LNCaP clone FGC (cell line): Measurements from ENCODE around the gene EBF4.

Experiments
- DNase-seq: peaks from one replicate; pipeline ENCODE4 v3.0.0-alpha.2; 2011; ENCODE audit warnings: low read depth
- H3K4me3 ChIP-seq: 2 replicates; pipeline ENCODE4 v1.5.1; 2011; ENCODE audit warnings: mild to moderate bottlenecking, low read depth, low read length, control low read depth
- TF ChIP-seq, protein P1 (sequence below): IDR thresholded peaks from 2 replicates; pipeline ENCODE4 v1.5.1; 2012; ENCODE audit warnings: mild to moderate bottlenecking; ENCODE audit not compliant: control insufficient read depth, insufficient read depth; ENCODE audit errors: extremely low read depth

The EBF4 gene

DNA sequence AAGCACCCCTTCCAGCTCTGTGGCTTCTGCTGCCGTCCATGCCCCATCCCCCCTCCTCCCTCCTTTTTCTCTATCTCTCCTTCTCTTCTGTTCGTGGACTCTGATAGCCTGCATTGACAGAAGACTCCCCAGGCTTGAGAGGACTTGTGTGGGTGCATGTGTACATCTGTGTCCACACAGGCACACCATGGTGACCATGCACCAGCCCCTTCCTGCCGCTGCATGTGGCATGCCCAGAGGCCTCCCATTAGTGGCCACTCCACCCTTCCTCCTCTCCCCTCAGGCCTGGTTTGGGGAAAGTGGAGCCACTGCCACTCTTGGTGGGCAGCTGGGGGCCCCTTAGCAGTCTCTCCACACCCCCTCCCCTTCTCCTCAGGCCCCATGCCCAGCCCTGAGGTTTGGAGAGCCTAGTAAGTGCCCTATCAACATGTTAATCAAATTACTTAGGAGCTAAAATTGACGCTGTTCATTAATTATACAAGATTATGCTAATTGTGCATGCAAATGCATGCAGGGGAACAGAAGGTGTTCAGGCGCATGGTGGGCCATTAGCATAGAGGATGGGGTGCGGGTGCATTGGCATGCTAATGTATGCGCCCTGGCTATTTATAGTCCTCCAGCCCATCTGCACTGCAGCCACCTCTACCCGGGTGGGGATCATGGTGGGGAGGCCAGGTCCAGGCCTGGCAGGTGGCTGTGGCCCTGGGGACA lies 45.9 kb downstream of the EBF4 start:
- no peak for DNase-seq
- H3K4me3 ChIP-seq = no peak overlapping the region
- TF ChIP-seq, protein P1, sequence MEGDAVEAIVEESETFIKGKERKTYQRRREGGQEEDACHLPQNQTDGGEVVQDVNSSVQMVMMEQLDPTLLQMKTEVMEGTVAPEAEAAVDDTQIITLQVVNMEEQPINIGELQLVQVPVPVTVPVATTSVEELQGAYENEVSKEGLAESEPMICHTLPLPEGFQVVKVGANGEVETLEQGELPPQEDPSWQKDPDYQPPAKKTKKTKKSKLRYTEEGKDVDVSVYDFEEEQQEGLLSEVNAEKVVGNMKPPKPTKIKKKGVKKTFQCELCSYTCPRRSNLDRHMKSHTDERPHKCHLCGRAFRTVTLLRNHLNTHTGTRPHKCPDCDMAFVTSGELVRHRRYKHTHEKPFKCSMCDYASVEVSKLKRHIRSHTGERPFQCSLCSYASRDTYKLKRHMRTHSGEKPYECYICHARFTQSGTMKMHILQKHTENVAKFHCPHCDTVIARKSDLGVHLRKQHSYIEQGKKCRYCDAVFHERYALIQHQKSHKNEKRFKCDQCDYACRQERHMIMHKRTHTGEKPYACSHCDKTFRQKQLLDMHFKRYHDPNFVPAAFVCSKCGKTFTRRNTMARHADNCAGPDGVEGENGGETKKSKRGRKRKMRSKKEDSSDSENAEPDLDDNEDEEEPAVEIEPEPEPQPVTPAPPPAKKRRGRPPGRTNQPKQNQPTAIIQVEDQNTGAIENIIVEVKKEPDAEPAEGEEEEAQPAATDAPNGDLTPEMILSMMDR = no peak

DNA sequence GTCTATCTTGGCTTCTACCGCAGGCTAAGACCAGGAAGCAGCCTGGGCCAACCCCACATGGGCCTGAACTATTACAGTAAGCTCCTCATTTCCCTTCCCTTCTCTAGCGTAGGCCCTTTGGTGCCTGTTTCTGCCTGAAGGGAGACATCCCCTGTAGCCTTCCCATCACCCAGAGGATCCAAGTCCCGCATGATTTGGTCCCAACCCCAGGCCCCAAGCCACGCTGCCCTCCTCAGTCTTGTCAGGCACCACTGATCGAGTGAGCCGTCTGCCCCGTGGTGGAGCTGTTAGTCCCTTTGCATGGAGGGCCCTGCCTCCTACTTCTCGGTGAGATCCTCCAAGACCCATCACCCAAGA lies 46.4 kb downstream of the EBF4 start:
- TF ChIP-seq, protein P1 = no peak
- no peak for DNase-seq

DNA sequence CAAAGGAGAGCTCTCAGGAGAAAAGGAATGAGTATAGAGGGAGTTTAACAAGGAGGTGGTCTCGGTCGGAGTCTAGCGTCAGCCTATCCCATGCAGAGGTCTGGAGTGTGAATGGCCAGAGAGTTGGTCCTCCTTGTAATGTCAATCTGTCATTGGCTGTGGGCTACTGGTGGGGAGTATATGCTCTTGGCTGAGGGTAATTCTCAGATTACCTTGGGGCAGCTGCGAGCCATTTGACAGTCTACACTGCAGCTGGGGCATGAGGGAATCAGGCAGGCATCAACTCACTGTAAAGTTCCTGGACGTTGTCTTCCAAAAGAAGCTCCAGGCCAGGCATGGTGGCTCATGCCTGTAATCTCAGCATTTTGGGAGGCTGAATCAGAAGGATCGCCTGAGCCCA lies 48.1 kb downstream of the EBF4 start:
- TF ChIP-seq, protein P1 = no peak
- H3K4me3 ChIP-seq = no peak overlapping the region
- DNase-seq = no peak

More for the DNA sequence above, 46.4 kb downstream of the EBF4 start:
- H3K4me3 ChIP-seq = no peak overlapping the region

DNA sequence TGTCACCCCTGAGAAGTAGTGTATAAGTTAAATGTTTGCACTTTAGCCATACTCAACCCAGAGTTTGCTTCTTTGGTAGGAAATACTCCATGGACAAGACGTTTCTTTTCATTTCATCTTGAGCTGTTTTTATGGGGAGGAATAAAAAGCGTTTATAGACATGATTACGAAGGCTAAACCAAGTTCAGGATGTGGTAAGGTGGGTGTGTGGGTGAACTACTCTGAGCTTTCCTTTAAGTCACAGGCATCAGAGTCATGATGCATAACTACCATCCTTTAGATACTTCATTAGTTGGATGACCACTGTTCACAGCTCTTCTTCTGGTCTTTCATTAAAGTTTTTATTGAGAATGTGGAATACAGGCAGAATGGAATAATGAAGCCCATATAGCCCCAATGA lies 48.9 kb downstream of the EBF4 start:
- TF ChIP-seq, protein P1 = no peak
- no peak overlapping the region for H3K4me3 ChIP-seq
- no peak for DNase-seq

DNA sequence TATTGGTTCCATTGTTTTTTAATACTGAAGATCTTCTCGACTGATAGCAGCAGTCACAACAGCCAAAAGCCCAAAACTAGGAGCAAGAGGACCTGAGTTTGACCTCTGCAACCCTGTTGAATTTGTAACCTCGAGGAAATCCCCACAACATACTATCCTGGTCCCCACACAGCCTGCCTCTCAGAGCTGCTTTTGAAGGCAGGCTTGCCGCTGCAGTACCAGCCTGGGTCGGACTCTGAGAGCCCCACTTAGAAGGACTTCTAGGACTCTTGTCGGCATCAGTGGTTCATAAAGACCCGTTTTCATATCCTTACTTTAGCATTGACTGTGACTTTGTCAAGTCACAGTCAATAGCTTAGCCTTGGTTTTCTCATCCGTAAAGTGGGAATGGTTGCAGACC lies 49.3 kb downstream of the EBF4 start:
- H3K4me3 ChIP-seq = no peak overlapping the region
- no peak for DNase-seq
- TF ChIP-seq, protein P1 = no peak

DNA sequence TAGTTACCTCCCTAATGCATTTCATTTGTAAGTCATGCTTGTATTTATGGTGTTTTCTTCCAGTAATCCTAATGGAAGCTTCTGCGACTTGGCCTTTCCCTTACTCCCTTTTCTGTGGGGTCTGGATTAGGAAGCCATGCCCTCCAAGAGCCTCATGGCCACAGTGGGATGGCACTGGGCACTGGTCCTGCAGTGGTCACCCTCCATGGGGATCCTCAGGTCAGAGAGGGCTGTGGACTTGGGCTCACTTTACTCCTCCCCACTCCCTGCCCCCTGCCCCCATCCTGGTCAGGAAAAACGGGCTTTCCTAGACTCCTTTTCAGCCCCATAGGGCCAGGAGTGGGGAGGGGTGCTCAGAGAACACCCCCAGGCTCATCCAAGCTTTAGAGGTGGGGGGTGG lies 49.9 kb downstream of the EBF4 start:
- TF ChIP-seq, protein P1 = no peak
- no peak for DNase-seq
- no peak overlapping the region for H3K4me3 ChIP-seq

DNA sequence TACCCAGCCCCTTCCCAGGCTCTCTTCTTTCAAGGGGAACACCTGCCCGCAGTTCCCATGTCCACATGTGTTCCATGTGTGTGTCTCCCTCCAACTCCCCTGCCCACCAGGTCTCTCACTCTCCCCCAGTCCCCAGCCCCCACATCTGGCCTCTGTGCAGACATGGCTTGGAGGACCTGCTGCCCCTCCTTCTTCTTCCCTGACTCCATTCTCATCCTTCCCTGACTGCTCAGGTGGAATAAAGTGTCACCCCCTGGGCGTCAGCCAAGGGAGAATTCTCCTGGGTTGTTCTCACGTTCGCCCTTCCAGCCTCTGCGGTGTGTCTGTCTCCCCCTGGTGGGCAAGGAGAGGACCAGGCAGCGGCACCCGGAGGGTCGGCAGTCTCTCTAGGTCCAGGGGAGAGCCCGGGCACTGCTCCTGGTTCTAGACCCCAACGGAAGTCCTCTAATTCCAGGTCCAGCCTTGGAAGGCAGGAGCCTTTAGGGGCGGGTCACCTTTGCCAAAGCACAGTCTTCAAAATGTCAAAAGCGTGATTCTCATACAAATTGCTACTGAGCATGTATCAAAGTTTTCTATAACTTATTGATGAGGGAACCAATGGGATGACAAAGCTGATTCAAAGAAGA lies 50.5 kb downstream of the EBF4 start:
- H3K4me3 ChIP-seq = no peak overlapping the region
- TF ChIP-seq, protein P1 = peak; percentile 71
- peak; percentile 17 for DNase-seq
